ENCODE data around the gene ABCC4. TPM values are rescaled to one million over a fixed set of nuclear protein-coding genes. Genes with fewer than 3 reads are reported as not detected.

Gene ABCC4
- total and polyA plus RNA-seq, 9 of the 15 experiments (the other 6 are each of a cell fraction or from before 2014, with no cell fraction given), result 9.4 to 46.1 (median 25.4) TPM

- no peak for TF ChIP-seq ZNF609 (CRISPR knock-in tag; IDR thresholded peaks at IDR 0.05; ENCODE audit: borderline replicate concordance)
- no peak for TF ChIP-seq RFX5 (IDR thresholded peaks at IDR 0.05; ENCODE audit: low read depth, low read length)
- no peak for TF ChIP-seq ZNF232 (CRISPR knock-in tag; IDR thresholded peaks at IDR 0.05)
- TF ChIP-seq ZBTB26 (CRISPR knock-in tag; IDR thresholded peaks at IDR 0.05), result no peak
- TF ChIP-seq STAT6 (CRISPR knock-in tag; IDR thresholded peaks at IDR 0.05), result no peak
- TF ChIP-seq ZNF274 (IDR thresholded peaks at IDR 0.05; ENCODE audit: borderline replicate concordance, low read depth, low read length), result no peak
Measured at GRCh38 chr13:95083066-95083465, 218.2 kb downstream of the ABCC4 start (continued).

All from K562 (cell line).